NCI-H128 (cell line): ENCODE results near the gene DRD2.

ENCODE experiments used
- DNase-seq: peaks from one replicate; lab custom pipeline; 2025; ENCODE audit not compliant: unreplicated experiment; lab: John Stamatoyannopoulos, UW

Gene DRD2

DNA sequence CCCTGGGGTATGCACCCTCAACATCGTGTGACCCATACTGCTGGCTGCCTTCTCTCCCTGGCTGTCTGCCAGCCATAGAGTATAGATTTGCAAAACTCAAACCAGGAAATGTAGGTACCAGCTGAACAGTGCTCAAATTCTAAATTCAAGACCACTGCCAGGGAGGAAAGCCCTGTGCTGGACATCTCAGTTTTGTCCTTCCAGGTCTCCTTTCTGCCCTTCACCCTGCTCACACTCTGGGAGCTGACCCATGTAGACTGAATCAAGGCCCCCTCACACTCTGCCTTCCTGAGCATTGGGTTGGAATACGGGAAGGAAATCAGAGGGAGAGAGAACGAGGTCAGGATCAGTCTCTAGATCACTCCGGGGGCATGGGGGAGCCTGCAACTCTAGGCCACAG lies 12.4 kb upstream of the DRD2 start:
- no peak for DNase-seq

DNA sequence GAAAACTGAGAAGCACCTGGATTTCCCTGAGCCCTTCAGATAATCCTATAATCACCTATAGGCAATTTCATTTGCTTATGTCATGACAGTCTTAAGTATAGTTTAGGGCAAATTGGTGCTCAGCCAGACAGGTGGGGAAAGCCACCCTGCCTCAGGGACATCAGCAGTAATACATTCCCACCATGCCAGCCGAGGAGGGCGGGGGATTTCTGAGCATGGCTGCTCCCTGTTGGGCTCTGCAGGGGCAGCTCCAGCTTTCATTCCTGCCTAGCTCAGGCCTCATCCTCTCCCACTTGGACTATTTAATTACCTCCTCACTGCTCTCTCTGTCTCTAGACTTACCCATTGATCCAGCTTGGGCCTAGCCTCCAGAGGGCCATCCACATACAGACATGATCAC lies 9.0 kb upstream of the DRD2 start:
- DNase-seq: no peak

- DNase-seq: no peak
Observed at GRCh38 chr11:113481672-113482071, 6.5 kb upstream of the DRD2 start.

DNA sequence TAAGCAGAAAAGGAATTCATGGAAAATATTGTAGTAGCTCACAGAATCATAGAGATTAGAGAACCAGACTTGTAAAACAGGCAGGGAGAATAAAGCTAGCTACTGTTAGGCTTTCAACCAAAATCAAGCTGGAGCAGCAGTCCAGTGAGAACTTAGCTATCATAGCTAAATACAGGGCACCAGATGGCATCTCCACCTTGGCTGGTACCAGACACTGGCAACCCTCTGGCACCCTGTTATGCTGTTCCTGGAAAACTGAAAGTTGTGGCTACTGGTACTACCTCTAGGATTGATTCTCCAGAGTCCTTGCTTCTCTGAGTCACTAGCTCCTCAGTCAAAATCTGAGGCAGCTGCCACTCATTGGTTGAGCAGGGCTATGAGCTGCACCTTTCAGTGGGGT lies 6.0 kb upstream of the DRD2 start:
- no peak for DNase-seq

- no peak for DNase-seq
Observed at GRCh38 chr11:113477321-113477720, 2.1 kb upstream of the DRD2 start.

DNA sequence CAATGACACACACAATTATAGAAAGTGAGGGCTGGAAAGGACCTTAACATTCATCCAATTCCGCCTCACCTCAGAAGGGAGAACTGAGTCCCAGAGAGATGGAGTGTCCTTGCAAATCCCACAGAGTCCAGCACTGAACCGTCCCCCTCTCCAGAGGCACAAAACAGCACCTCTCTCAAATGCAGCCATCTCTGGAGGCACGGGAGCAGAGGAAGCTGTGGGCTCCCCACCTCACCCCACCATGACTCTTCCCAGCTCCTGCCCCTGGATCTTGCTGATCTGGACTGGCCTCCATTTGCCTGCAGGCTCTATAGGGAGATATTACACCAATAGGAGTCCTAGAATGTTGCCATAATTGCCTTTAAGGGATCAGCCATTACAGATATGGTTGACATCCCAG lies 1.4 kb upstream of the DRD2 start:
- DNase-seq: no peak

DNA sequence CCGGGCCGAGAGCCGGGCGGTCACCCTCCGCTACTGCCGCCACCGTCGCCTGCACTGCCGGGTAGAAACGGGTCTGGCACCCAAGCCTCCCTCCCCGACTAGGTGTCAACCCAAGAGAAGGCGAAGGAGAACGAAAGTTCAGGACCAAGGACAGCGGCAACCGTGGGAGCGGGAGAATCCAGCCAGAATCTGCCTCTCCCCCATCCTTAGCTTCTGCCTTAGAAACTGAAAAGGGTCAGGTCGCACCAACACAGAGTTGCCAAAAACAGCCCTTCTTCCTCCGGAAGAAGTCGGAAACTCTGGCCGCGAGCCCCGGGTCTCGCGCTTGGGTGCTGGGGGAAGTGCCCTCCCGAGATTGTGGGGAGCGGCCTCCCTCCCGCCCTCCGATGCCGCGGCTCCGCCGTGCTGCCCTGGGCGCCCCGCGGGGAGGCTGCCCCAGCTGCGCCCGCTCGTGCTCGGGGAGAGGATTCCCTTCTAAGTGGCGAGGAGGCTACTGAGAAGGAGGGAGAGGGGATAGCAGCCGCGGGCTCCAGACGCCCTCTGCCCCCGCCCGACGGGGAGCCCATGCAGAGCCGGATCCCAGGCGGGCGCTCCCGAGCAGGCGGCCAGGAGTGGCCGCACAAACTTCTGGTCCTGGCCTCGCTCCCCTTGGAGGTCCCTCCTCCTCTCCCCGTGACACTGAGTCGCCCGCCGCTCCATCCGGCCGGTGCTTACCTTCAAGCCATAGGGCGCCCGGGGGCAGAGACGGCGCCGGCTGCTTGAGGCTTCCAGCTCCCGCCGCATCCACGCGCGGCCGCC lies 637 bp downstream of the DRD2 start:
- no peak for DNase-seq

DNA sequence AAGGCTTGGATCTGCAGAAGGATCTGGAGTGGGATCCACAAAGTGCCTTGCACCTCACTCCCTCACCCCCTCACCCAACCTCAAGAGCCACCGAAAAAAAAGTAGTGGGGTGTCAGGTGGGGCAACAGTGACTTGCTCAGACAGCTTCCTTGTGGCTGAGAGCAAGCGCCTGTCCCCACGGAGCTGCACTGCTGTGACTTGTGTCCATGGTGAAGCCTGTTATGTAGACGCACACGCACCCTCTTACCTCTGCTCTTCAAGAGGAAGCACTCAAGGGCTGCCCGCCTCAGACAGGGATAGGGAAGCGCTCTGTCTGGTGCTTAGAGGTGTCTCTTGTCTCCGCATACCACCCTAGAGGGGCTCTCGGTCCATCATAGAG lies 1.2 kb downstream of the DRD2 start:
- DNase-seq: no peak

DNA sequence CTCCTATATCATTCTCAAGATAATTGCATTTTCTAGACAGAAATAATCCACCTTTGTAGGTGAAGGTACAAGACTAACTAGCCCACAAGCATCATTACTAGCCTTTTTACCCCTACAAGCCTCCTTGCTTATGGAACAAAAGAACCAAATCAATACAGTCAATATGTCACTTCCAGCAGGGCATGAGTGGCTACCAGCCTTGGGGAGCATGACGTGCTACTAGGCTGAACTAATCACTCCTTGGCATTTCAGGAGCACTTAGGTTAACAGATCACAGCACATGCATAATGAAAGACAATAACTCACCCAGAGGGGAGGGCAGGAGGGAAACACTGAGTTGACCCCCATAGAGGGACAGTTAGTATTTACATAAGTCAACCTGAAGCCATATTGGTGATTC lies 2.7 kb downstream of the DRD2 start:
- DNase-seq: no peak

- DNase-seq: no peak
Observed at GRCh38 chr11:113470233-113470632, 5.0 kb downstream of the DRD2 start.

GRCh38 chr11:113468726-113469345 lies 6.4 kb downstream of the DRD2 start:
- DNase-seq: no peak

- no peak for DNase-seq
Observed at GRCh38 chr11:113467545-113467944, 7.7 kb downstream of the DRD2 start.

DNA sequence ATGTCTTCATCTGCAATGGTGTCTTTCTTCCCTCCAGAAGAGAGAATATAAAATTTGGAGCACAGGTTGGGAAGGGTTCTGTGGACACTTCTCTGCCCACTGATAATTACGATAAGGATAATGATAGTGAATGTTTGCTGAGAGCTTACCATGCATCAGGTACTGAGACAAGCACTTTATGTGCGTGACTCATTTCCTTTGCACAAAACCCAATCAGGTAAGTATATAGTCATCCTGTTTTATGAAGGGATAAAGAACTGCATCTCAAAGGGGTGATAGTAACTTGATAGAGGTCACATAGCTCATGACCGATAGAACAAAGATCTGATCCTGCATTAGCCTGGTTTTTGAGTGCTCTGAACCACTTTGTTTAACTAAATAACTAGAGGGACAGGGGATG lies 9.4 kb downstream of the DRD2 start:
- DNase-seq: no peak

- DNase-seq: no peak
Observed at GRCh38 chr11:113464416-113464815, 10.8 kb downstream of the DRD2 start.

GRCh38 chr11:113462830-113463229 lies 12.4 kb downstream of the DRD2 start:
- DNase-seq: no peak

DNA sequence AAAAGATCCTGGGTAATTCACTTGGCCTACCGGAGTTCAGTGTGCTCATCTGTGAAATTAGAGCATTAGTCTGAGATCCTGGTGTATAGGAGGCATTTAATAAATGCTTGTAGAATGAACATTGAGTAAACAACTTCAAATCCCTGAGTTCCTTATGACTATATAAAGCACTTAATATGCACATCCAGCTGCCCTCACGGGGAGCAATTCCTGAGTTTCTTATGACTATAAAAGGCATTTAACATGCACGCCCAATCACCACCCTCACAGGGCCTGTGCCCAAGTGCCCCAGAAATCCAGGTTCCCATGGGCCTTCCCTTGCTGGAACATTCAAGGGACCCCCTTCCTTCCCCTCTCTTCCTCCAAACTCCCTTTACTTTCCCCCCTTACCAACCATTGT lies 13.6 kb downstream of the DRD2 start:
- DNase-seq: no peak

- DNase-seq: no peak
Observed at GRCh38 chr11:113460469-113460868, 14.7 kb downstream of the DRD2 start.

- no peak for DNase-seq
Observed at GRCh38 chr11:113458189-113458588, 17.0 kb downstream of the DRD2 start.

DNA sequence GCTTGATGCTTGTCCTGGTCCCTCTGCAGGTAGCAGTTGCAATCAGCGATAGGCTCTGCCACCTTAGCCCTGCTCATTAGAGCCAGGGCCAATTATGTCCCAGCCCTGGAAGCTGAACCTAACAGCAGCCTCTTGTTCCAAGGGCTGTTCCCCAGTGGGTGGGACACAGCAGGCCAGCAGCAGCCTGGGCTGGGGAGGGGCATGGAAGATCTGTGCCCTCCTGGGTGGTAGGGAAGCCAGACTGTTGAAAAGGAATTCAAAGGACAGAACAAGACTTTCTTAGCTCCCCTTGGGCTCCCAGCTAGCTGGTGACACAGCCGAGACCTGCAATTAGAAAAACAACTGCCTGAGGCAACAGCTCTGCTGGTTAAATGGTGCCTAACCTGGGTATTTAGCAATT lies 17.4 kb downstream of the DRD2 start:
- no peak for DNase-seq

GRCh38 chr11:113454455-113454854 lies 20.7 kb downstream of the DRD2 start:
- DNase-seq: no peak

GRCh38 chr11:113449743-113450142 lies 25.5 kb downstream of the DRD2 start:
- no peak for DNase-seq

GRCh38 chr11:113448316-113448677 lies 26.9 kb downstream of the DRD2 start:
- DNase-seq: no peak
